D721Med (cell line): ENCODE measurements around the gene GLI2.

ENCODE experiments used
- DNase-seq: peaks from one replicate; pipeline ENCODE4 v3.0.0; 2011; ENCODE audit warnings: low spot score; ENCODE audit not compliant: insufficient read length
- FAIRE-seq: peaks from 2 replicates; lab custom pipeline; 2011; peaks lifted over from hg19 to GRCh38; lab: Jason Lieb, UNC
- TF ChIP-seq, protein P1 (sequence below): IDR thresholded peaks from 2 replicates; pipeline ENCODE4 v1.5.1; 2012; ENCODE audit warnings: mild to moderate bottlenecking, control low read depth; ENCODE audit not compliant: insufficient read depth; ENCODE audit errors: missing control alignments

GLI2 gene

DNA sequence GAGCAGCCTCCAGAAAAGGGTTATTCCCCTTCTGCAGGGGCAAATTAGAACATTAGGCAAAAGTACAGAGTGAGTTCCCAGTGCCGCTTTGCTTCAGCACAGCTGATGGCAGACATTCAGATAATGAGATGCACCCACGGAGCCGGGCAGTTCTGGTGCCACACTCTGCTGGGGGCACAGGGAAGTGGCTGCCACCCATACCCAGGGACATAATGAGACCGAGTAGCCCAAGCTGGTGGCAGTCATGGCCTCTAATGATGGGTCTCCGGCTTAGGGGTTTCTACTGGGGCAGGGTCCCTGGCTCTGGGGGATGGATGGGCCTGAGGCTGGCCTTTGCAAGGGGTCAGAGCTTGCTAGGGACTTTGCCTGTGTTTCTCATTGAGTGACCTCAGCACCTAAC, 26.2 kb downstream of the GLI2 start:
- DNase-seq (no peak), FAIRE-seq (no peak)
- TF ChIP-seq, protein P1, sequence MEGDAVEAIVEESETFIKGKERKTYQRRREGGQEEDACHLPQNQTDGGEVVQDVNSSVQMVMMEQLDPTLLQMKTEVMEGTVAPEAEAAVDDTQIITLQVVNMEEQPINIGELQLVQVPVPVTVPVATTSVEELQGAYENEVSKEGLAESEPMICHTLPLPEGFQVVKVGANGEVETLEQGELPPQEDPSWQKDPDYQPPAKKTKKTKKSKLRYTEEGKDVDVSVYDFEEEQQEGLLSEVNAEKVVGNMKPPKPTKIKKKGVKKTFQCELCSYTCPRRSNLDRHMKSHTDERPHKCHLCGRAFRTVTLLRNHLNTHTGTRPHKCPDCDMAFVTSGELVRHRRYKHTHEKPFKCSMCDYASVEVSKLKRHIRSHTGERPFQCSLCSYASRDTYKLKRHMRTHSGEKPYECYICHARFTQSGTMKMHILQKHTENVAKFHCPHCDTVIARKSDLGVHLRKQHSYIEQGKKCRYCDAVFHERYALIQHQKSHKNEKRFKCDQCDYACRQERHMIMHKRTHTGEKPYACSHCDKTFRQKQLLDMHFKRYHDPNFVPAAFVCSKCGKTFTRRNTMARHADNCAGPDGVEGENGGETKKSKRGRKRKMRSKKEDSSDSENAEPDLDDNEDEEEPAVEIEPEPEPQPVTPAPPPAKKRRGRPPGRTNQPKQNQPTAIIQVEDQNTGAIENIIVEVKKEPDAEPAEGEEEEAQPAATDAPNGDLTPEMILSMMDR: no peak

DNA sequence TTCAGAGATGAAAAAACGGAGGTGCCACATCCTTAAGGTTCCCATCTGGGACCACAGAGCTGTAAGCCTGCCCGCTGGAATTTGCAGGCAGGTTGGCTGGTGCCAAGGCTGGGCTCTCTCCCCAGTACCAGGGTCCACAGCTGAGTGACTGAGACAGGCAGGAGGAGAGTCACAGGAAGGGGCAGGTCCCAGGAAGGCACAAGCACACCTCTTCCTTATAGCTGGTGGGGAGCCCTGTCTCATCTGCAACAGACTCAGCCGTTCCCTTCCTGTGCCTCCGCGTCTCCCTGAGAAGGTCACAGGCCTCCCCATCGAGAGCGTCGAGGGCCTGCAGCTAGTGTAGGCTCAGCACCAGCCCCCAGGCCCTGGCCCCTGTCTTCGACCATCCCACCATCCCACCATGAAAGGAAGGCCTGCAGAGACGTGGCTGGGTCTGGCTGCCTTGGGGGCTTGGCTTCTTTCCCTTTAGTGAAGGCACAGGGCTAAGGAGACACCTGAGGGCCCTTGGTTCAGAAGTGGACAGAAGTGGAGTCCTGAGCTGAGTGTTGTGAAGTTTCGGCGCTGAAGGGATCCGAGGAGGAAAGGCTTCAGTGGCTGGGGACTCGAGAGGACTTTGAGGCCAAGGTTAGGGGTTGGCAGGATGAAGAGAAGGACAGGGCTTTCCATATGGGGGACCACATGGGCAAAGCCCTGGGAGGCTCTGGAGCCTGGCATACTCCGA, 26.8 kb downstream of the GLI2 start:
- TF ChIP-seq, protein P1: no peak
- no peak for FAIRE-seq
- DNase-seq: no peak

DNA sequence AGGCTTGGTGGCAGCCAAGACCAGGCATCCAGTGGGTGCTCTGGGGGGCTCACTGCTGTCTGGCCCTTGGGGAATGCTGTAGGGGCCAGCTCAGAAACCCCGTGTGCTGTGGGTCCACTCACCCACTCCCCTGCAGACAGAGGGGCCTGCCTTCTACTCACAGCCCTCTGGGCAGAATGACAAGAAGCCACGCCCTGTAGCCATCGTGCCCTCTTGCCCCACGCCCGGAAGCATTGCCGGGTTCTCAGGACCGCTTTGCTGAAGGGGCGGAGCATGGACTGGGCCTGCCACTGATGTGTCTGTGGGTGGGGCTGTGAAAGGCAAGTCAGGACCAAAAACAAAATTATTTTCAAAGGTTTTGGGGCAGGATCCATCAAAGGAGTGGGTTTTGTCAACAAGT, 27.8 kb downstream of the GLI2 start:
- DNase-seq (no peak), FAIRE-seq (no peak)
- TF ChIP-seq, protein P1: no peak

DNA sequence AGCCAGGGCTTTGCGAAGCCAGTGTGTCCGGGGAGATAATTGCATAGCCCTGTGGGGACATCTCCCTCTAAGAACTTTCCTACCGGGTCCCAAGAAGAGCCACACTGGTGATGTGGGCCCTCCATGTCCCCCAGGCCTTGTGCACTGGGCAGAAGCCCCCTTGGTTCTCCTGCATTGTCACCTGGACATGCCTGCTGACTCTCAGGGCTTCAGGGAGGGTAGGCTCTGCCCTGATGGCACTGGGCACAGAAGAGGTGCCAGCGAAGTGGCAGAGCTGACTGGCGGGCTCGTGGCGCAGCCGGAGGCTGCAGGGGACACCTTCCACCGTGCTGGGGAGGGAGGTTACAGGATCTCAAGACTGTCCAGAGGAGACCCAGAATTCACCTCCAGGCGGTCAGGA, 28.3 kb downstream of the GLI2 start:
- FAIRE-seq: no peak
- DNase-seq: no peak
- TF ChIP-seq, protein P1: no peak

DNA sequence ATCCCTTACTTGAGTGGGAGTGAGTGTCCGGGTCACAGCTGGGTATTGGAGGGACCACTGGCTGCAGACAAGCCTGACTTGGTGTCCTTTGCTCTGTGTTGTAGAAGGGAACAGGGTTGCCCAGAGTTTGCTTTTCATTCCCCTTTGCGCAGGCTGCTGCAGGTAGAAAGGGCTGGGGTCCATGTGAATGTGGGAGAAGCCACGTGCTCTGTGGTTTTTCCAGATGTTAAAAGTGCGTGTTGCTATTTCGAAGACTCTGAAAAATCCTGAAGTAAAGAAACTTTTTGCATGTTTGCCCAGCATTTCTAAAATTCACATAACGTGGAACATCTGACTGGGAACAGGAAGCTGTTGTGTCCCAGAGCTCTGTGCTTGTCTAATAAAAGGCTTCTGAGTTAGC, 28.8 kb downstream of the GLI2 start:
- TF ChIP-seq, protein P1: no peak
- DNase-seq (no peak), FAIRE-seq (no peak)

DNA sequence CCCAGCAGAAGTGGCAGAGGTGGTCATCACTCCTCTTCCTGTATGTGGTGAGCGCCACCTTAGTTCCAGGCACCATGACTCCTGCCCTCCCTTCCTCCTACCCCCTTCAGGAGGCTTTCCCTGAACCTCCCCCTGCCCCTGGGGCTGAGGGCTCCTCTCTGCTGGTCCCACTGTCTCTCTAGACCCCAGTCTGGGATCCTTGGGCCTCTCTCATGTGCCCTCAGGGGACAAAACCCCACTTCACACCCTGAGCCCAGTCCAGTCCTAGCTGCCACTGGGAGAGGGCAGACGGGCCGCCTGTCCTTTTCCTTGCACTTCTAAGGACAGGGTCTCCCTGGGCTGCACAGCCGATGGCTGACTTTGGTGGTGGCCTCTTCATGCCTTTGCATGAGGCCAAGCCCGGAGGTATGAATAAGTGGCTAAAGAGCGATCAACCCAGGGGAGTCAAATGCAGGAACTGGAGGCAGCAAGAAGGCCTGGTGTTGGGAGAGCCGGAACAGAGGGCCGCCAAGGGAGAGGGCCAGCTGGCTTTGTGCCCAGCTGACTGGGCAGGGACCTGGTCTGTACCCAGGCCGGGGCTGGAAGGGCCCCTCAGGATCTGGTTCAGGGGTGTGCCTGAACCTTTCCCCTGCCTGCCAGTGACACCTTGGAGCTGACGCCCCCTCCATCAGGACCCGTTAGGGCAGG, 29.5 kb downstream of the GLI2 start:
- TF ChIP-seq, protein P1: no peak
- no peak for DNase-seq
- FAIRE-seq: no peak

DNA sequence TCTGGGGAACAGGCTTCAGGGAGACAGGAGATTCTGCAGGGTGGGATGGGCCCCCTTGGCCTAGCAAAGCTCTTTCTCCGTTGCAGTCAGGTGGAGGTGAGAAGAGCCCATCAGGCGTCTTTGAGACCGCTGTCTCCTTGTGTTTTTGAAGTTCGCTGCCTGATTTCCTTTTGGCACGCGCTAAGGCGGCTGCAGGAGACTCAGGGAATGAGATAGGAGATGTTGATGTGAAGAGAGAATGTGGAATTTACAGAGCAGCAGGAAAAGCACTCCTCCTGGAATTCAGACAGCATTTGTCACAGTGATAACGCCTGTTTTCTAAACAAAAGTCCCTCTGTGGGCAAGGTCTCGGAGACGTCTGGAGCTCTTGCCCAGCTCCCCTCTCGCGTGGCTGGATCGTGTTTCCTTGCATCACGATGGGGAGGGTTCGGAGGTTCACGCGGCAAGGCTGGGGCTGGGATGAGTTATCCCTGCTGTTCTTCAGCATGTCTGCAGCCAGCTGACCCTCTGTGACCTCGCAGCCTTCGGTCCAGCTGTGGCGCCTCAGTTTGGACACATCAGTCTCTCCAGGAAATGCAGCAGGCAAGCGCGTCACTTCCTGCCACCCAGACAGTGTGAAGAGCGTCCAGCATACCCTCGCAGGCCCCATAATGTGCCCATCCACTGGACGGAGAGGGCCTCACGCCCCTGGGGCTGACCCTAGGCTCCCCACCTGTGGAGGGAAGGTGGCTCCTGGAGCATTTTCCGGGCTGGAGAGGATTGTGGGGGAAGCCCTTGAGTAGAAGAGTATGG, 30.2 kb downstream of the GLI2 start:
- no peak for FAIRE-seq
- no peak for DNase-seq
- TF ChIP-seq, protein P1: no peak
